ENCODE measurements around the gene CRELD2. TPM values are rescaled to one million over a fixed set of nuclear protein-coding genes. Genes with fewer than 3 reads are reported as not detected.

CRELD2 gene
- total and polyA plus RNA-seq, 2 of the 13 experiments (the other 11 are each of a cell fraction or from before 2014, with no cell fraction given) = 17.2 to 44.7 TPM

GRCh38 chr22:49962751-49963646 is 44.6 kb downstream of the CRELD2 start (continued):
- TF ChIP-seq ZNF768 (CRISPR knock-in tag; IDR thresholded peaks at IDR 0.05) = 0 out of 2 replicates have a peak, but pooled peaks have one; percentile 10
- 0 out of 2 replicates have a peak, but pooled peaks have one; percentile 55 for TF ChIP-seq ZNF33B (CRISPR knock-in tag; IDR thresholded peaks at IDR 0.05)
- TF ChIP-seq NRL (CRISPR knock-in tag; IDR thresholded peaks at IDR 0.05; ENCODE audit: borderline replicate concordance) = peak; percentile 33; the same call in 1 of the 2 replicates
- no peak for TF ChIP-seq KDM3A (CRISPR knock-in tag; IDR thresholded peaks at IDR 0.05; ENCODE audit: low read depth)
- TF ChIP-seq ZNF672 (CRISPR knock-in tag; IDR thresholded peaks at IDR 0.05) = no peak
- no peak for TF ChIP-seq ZNF577 (CRISPR knock-in tag; IDR thresholded peaks at IDR 0.05; ENCODE audit: borderline replicate concordance, low read depth)
- no peak for TF ChIP-seq ZNF350 (CRISPR knock-in tag; IDR thresholded peaks at IDR 0.05; ENCODE audit: borderline replicate concordance, low read depth)
- no peak for TF ChIP-seq SETDB1 (CRISPR knock-in tag; IDR thresholded peaks at IDR 0.05; ENCODE audit: borderline replicate concordance)
- TF ChIP-seq CENPT (CRISPR knock-in tag; IDR thresholded peaks at IDR 0.05; ENCODE audit: low read depth) = no peak
- TF ChIP-seq ZNF12 (CRISPR knock-in tag; IDR thresholded peaks at IDR 0.05) = no peak
- no peak; the same call in 1 of the 2 replicates for TF ChIP-seq PITX1 (CRISPR knock-in tag; IDR thresholded peaks at IDR 0.05)
- no peak for TF ChIP-seq ATF1 (CRISPR knock-in tag; IDR thresholded peaks at IDR 0.05)
- TF ChIP-seq ZNF790 (CRISPR knock-in tag; IDR thresholded peaks at IDR 0.05; ENCODE audit: borderline replicate concordance) = no peak
- no peak for TF ChIP-seq NFATC3 (CRISPR knock-in tag; IDR thresholded peaks at IDR 0.05)
- TF ChIP-seq NFIC (IDR thresholded peaks at IDR 0.05; ENCODE audit: low read length) = no peak
- no peak for TF ChIP-seq RFX1 (IDR thresholded peaks at IDR 0.05)
- peak; percentile 1 for TF ChIP-seq YY1 (IDR thresholded peaks at IDR 0.05; ENCODE audit: insufficient read depth, insufficient replicate concordance, low read depth, low read length)
- TF ChIP-seq MLXIP (CRISPR knock-in tag; IDR thresholded peaks at IDR 0.05; ENCODE audit: borderline replicate concordance) = no peak
- no peak for TF ChIP-seq GLI4 (CRISPR knock-in tag; IDR thresholded peaks at IDR 0.05; ENCODE audit: borderline replicate concordance)
- TF ChIP-seq SIX4 (CRISPR knock-in tag; IDR thresholded peaks at IDR 0.05) = no peak
- no peak for TF ChIP-seq ZBTB44 (CRISPR knock-in tag; IDR thresholded peaks at IDR 0.05)
- no peak for TF ChIP-seq PRDM10 (CRISPR knock-in tag; IDR thresholded peaks at IDR 0.05; ENCODE audit: low read depth)

Measured in HepG2 (cell line).